Measurements from ENCODE around the gene LRIF1. TPM values are rescaled to one million over a fixed set of nuclear protein-coding genes. Genes with fewer than 3 reads are reported as not detected.
"Not testable (repeated sequence)": the region's sequence is repeated elsewhere in the genome, so short reads cannot be mapped to it uniquely, and the experiment has no call there.

Gene LRIF1
- total RNA-seq, 4 donors from 2014 or later: 6.4 to 10.2 (median 7.4) TPM

DNA sequence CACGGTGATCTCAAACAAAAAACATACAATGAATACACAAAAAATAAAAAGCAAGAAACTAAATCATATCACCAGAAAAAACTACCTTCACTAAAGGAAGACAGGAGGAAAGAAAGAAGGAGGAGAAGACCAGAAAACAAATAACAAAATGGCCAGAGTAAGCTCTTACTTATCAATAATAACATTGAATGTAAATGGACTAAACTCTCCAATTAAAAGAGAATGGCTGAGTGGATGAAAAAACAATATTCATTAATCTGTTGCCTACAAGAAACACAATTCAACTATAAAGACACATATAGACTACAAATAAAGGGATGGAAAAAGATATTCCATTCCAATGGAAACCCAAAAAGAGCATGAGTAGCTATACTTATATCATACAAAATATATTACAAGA is 27.2 kb downstream of the LRIF1 start:
- Histone ChIP-seq H3K9me3 (peaks cover 0 to 56% (median 0%) of the 10 kb centered on the region in 3 donors), H3K27ac (no peak overlapping the region), H3K4me3 (no peak overlapping the region), H3K27me3 (no peaks in the 10 kb centered on the region), H3K36me3 (no peaks in the 10 kb centered on the region), H3K4me1 (no peaks in the 10 kb centered on the region)
- TF ChIP-seq EP300 (IDR thresholded peaks at IDR 0.05): no peak
- TF ChIP-seq, protein P1, sequence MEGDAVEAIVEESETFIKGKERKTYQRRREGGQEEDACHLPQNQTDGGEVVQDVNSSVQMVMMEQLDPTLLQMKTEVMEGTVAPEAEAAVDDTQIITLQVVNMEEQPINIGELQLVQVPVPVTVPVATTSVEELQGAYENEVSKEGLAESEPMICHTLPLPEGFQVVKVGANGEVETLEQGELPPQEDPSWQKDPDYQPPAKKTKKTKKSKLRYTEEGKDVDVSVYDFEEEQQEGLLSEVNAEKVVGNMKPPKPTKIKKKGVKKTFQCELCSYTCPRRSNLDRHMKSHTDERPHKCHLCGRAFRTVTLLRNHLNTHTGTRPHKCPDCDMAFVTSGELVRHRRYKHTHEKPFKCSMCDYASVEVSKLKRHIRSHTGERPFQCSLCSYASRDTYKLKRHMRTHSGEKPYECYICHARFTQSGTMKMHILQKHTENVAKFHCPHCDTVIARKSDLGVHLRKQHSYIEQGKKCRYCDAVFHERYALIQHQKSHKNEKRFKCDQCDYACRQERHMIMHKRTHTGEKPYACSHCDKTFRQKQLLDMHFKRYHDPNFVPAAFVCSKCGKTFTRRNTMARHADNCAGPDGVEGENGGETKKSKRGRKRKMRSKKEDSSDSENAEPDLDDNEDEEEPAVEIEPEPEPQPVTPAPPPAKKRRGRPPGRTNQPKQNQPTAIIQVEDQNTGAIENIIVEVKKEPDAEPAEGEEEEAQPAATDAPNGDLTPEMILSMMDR (IDR thresholded peaks at IDR 0.05): no peak
- no peak for TF ChIP-seq POLR2A (IDR thresholded peaks at IDR 0.05)
- TF ChIP-seq POLR2AphosphoS5 (IDR thresholded peaks at IDR 0.05): no peak
- 82 to 92% methylated on average over 1 of the region's 1 CpG for WGBS, 2 donors (ENCODE audit: low coverage in 1 of 2)
- no peak for ATAC-seq

- 81 to 97% methylated on average over 3 of the region's 3 CpGs for WGBS, 2 donors (ENCODE audit: low coverage in 1 of 2)
Measured at GRCh38 chr1:110931097-110931496, 32.6 kb downstream of the LRIF1 start.

DNA sequence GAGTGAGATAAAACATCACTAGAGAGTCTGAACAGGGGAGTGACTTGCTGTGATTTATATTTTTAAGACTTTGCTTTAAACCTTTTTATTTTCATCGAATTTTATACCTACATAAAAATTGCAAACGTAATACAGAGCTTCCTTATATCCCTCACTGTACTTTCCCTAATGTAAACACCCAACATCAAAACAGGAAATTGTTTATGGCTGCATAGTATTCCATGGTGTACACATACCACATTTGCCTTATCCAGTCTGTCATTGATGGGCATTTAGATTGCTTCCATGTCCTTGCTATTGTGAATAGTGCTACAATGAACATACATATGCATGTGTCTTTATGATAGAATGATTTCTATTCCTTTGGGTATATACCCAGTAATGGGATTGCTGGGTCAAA is 34.8 kb downstream of the LRIF1 start:
- Histone ChIP-seq H3K27ac (no peak overlapping the region), H3K4me3 (no peak overlapping the region), H3K27me3 (no peaks in the 10 kb centered on the region), H3K9me3 (peaks cover 0 to 31% (median 0%) of the 10 kb centered on the region in 3 donors), H3K4me1 (no peaks in the 10 kb centered on the region), H3K36me3 (no peaks in the 10 kb centered on the region)
- no peak for TF ChIP-seq EP300 (IDR thresholded peaks at IDR 0.05)
- no peak for TF ChIP-seq POLR2A (IDR thresholded peaks at IDR 0.05)
- TF ChIP-seq POLR2AphosphoS5 (IDR thresholded peaks at IDR 0.05): no peak
- TF ChIP-seq, protein P1 (IDR thresholded peaks at IDR 0.05): no peak
- no peak for ATAC-seq
- WGBS, 2 donors (ENCODE audit: low coverage in 1 of 2): 56 to 58% methylated on average over 2 of the region's 2 CpGs

More at GRCh38 chr1:110931097-110931496, 32.6 kb downstream of the LRIF1 start:
- not testable (repeated sequence) for H3K36me3 ChIP-seq, ATAC-seq, H3K4me1 ChIP-seq, H3K27ac ChIP-seq, H3K27me3 ChIP-seq, H3K4me3 ChIP-seq
- peaks cover 0 to 44% (median 0%) of the 10 kb centered on the region in 3 donors for H3K9me3 ChIP-seq

DNA sequence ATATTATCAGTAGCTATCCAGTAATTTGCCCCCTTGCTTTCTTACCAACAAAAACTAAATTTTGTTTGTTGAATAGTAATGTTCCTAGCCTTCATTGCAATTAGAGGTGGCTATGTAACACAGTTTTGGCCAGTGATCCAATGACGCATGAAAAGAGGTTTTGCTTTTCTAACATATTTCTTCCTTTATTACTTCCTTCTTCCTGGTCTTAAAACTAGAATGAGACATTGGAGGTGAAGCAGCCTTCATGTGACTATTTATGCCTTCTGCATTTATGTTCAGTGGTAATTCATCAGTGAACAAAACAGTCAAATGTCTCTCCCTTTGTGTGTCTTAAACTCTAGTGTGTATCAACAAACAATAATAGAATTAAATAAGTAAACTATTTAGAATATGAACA is 35.5 kb downstream of the LRIF1 start:
- Histone ChIP-seq H3K27ac (no peak overlapping the region), H3K36me3 (no peaks in the 10 kb centered on the region), H3K27me3 (no peaks in the 10 kb centered on the region), H3K4me1 (no peaks in the 10 kb centered on the region), H3K9me3 (peaks cover 0 to 24% (median 0%) of the 10 kb centered on the region in 3 donors), H3K4me3 (no peak overlapping the region)
- no peak for ATAC-seq
- 82 to 88% methylated on average over 1 of the region's 1 CpG for WGBS, 2 donors (ENCODE audit: low coverage in 1 of 2)
- TF ChIP-seq POLR2A (IDR thresholded peaks at IDR 0.05): no peak
- no peak for TF ChIP-seq POLR2AphosphoS5 (IDR thresholded peaks at IDR 0.05)

DNA sequence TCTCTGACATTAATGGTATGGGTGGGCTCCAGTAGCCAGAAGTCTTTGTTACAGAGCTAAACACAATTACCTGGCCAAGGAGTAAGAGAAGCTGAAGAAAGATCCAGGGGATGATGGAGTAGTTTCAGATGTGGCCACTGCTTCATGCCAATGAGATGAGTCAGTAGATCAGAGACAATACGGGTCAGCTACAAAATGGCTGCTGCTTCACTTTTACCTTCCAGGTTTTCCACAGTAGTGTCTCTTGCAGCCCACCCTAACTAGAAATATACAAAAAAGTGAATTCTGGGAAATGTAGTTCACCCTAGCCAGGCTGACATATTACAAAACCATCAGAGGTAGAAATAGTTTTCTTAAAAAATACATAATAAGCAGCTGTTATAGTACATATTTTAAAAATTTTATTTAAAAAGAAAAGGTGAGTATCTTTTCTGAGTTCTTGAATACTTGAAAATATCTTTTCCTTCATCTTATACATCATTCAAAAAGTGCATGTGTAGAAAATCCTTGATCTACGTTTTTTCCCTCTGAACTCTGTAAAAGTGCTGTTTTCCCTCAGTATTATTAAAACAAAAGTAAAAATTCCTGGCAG is 36.1 kb downstream of the LRIF1 start:
- Histone ChIP-seq H3K9me3 (peaks cover 0 to 24% (median 0%) of the 10 kb centered on the region in 3 donors), H3K4me3 (no peak overlapping the region), H3K27me3 (no peaks in the 10 kb centered on the region), H3K4me1 (no peaks in the 10 kb centered on the region), H3K36me3 (no peaks in the 10 kb centered on the region), H3K27ac (no peak overlapping the region)
- no peak for ATAC-seq
- TF ChIP-seq, protein P1 (IDR thresholded peaks at IDR 0.05): no peak
- TF ChIP-seq POLR2AphosphoS5 (IDR thresholded peaks at IDR 0.05) (no peak), EP300 (IDR thresholded peaks at IDR 0.05) (no peak), POLR2A (IDR thresholded peaks at IDR 0.05) (no peak)
- 56 to 60% methylated on average over 2 of the region's 2 CpGs for WGBS, 2 donors (ENCODE audit: low coverage in 1 of 2)

DNA sequence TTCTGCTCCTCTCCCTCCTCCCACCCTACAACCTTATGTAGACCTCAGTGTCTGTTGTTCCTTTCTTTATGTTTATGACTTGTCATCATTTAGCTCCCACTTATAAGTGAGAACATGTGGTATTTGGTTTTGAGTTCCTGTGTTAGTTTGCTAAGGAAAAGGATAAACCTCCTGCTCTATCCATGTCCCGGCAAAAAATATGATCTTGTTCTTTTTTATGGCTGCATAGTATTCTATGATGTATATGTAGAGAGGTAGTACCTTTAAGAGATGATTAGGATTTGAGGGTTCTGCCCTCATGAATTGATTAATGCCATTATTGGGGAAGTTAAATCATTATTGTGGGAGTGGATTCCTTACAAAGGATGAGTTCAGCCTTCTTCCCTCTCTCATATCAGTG is 41.8 kb downstream of the LRIF1 start:
- no peaks in the 10 kb centered on the region for H3K36me3 ChIP-seq
- WGBS, 2 donors (ENCODE audit: low coverage in 1 of 2): 63 to 90% methylated on average over 1 of the region's 1 CpG
- no peaks in the 10 kb centered on the region for H3K4me1 ChIP-seq
- H3K27me3 ChIP-seq: no peaks in the 10 kb centered on the region
- TF ChIP-seq, protein P1 (IDR thresholded peaks at IDR 0.05): no peak
- TF ChIP-seq EP300 (IDR thresholded peaks at IDR 0.05) (no peak), POLR2AphosphoS5 (IDR thresholded peaks at IDR 0.05) (no peak), POLR2A (IDR thresholded peaks at IDR 0.05) (no peak)
- peaks cover 0 to 7% (median 0%) of the 10 kb centered on the region in 3 donors for H3K9me3 ChIP-seq
- H3K4me3 ChIP-seq: no peak overlapping the region
- no peak overlapping the region for H3K27ac ChIP-seq
- ATAC-seq: no peak
